Measurements from ENCODE around the gene RIN1. TPM values are rescaled to one million over a fixed set of nuclear protein-coding genes. Genes with fewer than 3 reads are reported as not detected.
A peak's percentile ranks its signal among the peaks of the same experiment; 100 is the strongest.

RIN1 gene
- total and polyA plus RNA-seq, 2 of the 13 experiments (the other 11 are each of a cell fraction or from before 2014, with no cell fraction given), result 2.4 to 4.1 TPM

DNA sequence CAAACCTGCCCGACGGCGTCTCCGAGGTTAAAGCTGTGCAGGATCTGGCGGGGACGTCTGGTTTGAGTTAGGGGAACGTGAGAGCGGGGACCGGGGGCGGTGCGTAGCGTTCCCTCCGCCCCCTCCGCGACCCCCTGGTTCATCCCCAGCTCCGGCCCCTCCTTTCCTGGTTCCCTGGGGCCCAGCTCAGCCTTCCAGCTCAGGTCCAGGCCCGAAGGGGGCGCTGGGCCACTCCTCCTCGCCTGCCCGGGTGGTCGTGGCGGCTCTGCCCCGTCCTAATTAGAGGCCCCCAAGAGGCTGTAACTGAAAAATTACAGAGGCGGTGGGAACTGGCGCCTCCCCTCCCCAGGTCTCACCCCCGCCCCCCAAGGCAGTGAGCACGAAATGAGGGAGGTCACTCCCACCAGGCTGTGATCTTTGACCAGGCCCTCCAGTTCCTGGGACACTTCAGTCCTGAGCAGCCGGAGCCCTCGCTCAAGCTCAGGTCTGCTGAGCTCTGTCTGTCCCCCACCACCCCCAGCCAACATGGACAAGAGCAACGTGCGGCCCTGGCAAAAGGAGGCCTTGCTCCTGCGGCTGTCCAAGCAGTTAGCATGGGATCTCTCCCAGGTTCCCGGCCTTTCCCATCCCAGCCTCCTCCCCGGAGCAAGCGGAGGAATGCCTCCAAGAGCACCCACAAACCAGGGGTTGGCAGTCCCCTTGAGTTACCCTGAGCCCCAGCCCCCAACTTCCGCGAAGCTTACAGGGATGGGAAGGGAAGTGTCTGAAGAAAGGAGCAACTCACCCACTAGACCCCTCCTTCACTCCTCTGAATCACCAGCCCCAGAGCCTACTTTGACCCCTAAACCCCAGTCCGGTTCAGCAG, 22.7 kb downstream of the RIN1 start (continued):
- TF ChIP-seq, protein P1, sequence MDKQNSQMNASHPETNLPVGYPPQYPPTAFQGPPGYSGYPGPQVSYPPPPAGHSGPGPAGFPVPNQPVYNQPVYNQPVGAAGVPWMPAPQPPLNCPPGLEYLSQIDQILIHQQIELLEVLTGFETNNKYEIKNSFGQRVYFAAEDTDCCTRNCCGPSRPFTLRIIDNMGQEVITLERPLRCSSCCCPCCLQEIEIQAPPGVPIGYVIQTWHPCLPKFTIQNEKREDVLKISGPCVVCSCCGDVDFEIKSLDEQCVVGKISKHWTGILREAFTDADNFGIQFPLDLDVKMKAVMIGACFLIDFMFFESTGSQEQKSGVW (CRISPR knock-in tag; IDR thresholded peaks at IDR 0.05; ENCODE audit: borderline replicate concordance), result no peak
- TF ChIP-seq CENPT (CRISPR knock-in tag; IDR thresholded peaks at IDR 0.05; ENCODE audit: low read depth), result no peak
- TF ChIP-seq SRF (IDR thresholded peaks at IDR 0.05; ENCODE audit: low read depth, low read length), result no peak
- TF ChIP-seq ARHGAP35 (CRISPR knock-in tag; IDR thresholded peaks at IDR 0.05; ENCODE audit: borderline replicate concordance), result no peak
- no peak for TF ChIP-seq ISL2 (CRISPR knock-in tag; IDR thresholded peaks at IDR 0.05)
- TF ChIP-seq, protein P2, sequence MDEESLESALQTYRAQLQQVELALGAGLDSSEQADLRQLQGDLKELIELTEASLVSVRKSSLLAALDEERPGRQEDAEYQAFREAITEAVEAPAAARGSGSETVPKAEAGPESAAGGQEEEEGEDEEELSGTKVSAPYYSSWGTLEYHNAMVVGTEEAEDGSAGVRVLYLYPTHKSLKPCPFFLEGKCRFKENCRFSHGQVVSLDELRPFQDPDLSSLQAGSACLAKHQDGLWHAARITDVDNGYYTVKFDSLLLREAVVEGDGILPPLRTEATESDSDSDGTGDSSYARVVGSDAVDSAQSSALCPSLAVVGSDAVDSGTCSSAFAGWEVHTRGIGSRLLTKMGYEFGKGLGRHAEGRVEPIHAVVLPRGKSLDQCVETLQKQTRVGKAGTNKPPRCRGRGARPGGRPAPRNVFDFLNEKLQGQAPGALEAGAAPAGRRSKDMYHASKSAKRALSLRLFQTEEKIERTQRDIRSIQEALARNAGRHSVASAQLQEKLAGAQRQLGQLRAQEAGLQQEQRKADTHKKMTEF (CRISPR knock-in tag; IDR thresholded peaks at IDR 0.05), result peak; percentile 61
- TF ChIP-seq SCMH1 (CRISPR knock-in tag; IDR thresholded peaks at IDR 0.05; ENCODE audit: borderline replicate concordance), result no peak
- TF ChIP-seq, protein P3, sequence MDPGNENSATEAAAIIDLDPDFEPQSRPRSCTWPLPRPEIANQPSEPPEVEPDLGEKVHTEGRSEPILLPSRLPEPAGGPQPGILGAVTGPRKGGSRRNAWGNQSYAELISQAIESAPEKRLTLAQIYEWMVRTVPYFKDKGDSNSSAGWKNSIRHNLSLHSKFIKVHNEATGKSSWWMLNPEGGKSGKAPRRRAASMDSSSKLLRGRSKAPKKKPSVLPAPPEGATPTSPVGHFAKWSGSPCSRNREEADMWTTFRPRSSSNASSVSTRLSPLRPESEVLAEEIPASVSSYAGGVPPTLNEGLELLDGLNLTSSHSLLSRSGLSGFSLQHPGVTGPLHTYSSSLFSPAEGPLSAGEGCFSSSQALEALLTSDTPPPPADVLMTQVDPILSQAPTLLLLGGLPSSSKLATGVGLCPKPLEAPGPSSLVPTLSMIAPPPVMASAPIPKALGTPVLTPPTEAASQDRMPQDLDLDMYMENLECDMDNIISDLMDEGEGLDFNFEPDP (CRISPR knock-in tag; conservative IDR thresholded peaks at IDR 0.05), result 0 out of 2 replicates have a peak, but pooled peaks have one; percentile 53
- peak; percentile 94 for TF ChIP-seq ZBTB7A (CRISPR knock-in tag; IDR thresholded peaks at IDR 0.05)
- no peak for TF ChIP-seq CCAR2 (optimal IDR thresholded peaks at IDR 0.05; ENCODE audit: low read depth, low read length)
- TF ChIP-seq ZHX1 (CRISPR knock-in tag; IDR thresholded peaks at IDR 0.05; ENCODE audit: low read depth), result peak; percentile 64; the same call in 1 of the 2 replicates
- no peak for TF ChIP-seq KAT2B (IDR thresholded peaks at IDR 0.05; ENCODE audit: borderline replicate concordance, low read depth, low read length)
- TF ChIP-seq ZNF337 (CRISPR knock-in tag; IDR thresholded peaks at IDR 0.05; ENCODE audit: borderline replicate concordance, low read depth), result no peak
- TF ChIP-seq ARID4A (CRISPR knock-in tag; IDR thresholded peaks at IDR 0.05; ENCODE audit: borderline replicate concordance), result peak; percentile 45; the same call in 1 of the 2 replicates
- TF ChIP-seq, protein P4, sequence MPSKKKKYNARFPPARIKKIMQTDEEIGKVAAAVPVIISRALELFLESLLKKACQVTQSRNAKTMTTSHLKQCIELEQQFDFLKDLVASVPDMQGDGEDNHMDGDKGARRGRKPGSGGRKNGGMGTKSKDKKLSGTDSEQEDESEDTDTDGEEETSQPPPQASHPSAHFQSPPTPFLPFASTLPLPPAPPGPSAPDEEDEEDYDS (CRISPR knock-in tag; IDR thresholded peaks at IDR 0.05), result no peak

Measured in HepG2 (cell line).